HG03097 (cell line): Measurements from ENCODE around the gene CALY.

Experiments
- ATAC-seq: cut with Tn5 transposase; IDR thresholded peaks from one replicate; pipeline ENCODE4 v1.9.1; 2021; ENCODE audit not compliant: unreplicated experiment, low FRiP score

CALY gene

DNA sequence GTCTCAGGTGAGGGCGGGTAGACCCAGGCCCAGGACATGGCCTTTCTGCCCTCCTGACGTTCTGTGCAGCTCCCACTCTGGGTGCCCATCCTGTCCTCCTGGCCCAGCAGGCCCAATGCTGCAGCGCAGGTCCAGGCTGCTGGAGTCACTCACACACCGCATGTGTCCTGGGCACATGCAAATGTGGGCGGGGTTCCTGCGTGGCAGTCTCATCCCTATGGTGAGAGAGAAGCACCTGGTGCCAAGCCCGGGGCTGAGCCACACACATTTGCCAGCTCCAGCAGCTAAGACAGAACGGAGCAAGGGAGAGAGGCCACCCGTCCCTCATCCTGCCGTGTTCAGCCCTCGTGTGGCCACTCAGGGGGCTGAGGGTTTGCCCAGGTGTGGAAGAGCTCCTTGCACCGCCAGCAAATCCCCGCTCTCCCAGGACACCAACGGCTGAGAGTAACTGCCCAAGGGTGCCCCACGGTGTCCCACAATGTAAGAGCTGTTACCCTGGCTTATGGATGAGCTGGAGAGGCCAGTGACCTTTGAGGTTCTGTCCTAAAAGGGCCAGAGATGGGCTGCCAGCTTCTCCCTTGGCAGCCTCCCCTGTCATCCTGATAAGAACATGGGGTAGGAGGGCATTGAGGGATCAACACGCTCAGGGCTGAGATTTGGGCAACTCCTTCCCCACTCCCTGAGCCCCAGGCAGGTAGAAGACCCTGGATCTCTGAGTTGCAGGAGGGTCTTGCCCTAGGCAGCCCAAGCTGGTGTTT is 16.7 kb upstream of the CALY start:
- no peak for ATAC-seq

DNA sequence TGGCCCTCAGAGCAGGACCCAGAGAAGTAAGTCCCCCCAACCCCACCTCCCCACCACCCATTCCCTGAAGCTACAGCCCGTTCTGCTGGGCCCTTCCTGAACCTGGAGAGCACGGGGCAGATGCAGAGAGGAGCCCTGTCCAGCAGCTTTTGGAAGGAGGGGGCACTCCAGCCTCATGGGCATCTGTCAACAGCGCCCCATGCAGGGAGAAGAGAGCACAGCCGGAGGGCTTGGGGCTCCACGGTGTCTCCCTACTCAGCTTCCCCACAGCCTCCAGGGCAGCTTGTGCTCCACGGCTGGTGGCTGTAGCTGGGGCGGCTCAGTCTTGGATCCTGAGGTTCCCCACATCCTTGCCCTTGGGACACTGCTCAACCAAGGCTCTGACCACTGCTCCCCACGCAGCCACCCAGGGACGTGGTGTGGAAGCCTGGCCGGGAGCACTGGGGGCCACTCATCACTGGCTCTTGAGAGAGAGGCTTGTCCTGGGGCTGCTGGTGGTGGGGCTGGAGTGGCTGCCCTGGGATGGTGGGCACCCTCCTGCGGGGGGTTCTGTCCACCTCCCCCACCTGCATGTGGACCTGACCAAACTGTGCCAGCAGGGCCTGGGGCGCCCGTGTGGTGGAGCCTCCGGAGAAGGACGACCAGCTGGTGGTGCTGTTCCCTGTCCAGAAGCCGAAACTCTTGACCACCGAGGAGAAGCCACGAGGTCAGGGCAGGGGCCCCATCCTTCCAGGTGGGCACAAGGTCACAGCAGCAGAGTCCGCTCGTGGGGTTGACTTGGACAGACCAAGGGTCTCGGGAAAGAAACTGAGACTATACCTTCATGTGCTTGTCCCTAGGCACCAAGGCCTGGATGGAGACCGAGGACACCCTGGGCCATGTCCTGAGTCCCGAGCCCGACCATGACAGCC is 15.0 kb upstream of the CALY start:
- no peak for ATAC-seq

DNA sequence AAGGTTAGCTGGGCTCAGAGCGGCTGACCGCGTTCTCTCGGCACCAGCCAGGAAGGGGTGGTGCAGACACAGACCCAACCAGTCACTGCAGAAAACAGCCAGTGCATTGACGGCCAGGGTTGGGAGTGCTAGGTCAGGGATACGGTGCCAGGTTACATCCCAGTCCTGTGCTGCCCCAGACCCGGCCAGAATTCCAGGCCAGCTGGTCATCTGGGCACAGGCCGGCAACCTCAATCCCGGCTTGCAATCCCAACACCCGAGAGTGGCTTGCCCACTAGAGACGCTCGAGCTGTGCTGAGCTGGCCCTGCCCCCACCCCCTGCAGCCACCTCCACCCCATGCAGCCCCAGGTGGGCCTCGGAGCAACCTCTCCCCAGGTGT is 14.2 kb upstream of the CALY start:
- ATAC-seq = no peak

DNA sequence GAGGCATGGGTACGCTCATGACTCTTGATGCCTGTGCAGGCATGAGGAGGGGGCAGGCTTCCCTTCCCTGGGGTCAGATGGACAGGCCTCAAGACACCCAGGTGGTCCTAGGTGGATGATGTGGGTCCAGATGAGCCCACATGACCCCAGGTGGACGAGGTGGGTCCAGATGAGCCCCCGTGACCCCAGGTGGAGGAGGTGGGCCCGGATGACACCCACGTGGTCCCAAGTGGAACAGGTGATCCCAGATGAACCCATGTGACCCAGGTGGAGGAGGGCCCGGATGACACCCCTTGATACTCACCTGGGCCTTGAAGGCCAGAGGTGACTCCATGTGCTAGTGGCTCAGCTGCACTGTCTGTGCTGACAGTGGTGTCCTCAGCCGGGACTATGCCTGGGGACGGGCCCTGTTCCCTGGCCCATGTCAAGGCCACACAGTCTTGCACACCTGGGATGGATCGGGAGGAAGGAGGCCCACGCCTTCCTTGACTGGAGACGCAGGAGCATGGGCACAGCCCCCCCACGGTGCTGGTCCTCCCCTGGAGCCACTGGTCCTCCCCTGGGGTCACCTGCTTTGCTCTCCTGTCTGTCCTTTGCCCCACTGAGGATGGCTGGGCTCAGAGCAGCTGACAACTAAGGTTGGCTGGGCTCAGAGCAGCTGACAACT is 13.7 kb upstream of the CALY start:
- ATAC-seq = no peak

DNA sequence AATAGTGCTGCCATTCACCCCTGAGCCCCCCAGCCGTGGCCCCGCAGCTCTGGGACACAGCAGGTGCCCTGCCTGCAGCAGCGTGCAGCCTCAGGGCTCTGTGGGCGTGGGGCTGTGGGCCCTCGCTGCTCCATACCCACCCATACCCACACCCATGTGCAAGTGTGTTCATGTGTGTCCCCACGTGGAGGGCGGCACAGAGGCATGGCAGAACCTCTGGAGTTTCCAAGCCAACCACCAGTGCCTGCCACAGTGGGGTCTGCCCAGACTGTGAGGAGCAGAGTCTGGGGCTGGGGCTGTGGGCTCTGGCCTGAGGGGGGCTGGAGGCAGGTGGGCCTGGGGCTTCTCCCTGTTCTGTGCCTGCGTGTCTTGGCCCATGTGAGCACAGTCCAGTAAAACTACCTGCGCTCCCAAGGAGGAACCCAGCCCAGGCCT is 12.9 kb upstream of the CALY start:
- no peak for ATAC-seq

DNA sequence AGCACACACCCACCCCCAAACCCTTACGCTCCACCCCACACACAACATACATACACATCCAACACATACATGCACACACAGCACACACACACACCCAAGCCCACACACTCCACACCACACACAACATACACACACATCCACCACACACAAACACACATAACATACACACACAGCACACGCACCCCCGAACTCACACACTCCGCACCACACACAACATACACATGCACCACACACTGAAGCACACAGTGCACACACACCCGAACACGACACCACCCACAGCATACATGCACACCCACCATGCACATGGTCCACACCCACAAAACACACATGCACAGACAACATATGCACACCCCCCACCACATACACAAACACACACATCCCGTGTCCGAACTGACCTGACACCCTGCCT is 12.5 kb upstream of the CALY start:
- no peak for ATAC-seq

DNA sequence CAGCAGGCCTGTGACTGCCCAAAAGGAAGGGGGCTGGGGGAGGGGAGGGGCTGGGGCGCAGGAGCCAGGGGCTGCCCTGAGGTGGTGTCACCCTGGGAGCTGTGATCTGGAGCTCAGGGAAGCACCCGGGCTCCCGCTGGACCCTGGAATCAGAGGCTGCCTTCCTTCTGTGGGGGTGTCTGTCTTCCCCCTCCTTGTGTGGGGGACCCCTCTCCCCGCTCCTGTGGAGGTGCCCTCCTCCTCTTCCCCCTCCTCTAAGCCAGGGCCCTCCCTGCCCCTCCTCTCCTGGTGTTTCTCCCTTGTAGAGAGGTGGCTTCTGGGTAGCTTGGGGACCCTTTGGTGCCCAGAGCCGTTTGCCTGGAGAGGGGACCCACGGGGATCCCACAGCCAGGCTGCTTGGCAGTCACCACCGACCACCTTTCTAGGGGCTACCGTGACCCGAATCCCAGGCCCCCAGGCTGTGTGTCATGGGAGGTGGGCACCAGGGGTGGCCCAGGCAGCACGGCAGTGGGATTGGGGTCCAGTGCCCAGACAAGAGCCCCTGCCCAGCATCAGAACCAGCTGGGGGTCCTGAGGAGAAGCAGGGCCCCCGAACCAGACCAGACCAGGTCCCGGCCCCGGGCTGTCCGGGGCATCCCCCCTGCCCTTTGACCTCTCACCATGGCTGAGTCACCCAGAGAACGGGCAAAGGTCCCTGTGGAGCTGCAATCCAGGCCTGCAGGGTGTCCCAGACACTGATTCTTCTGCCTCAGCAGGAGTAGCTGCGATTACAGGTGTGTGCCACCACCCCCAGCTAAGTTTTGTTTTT is 11.2 kb upstream of the CALY start:
- ATAC-seq = no peak

DNA sequence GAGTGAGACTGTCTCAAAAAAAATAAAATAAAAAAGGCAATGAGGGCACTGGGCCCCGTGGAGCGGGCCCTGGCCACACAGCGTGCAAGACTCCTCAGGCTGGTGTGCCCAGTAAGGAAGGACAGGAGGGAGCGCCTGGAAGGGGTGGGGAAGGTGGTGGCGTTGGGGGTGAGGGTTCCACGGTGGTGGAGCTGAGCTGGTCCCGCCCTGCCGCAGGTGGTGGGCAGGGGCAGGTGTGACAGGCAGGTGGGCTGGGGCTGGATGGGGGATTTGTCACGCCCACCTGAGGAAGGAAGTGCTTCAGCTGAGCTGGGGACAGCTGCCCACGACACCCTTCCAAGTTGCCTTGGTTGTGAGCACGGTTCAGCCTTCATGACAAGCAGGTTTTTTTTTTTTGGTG is 9.7 kb upstream of the CALY start:
- ATAC-seq = no peak

DNA sequence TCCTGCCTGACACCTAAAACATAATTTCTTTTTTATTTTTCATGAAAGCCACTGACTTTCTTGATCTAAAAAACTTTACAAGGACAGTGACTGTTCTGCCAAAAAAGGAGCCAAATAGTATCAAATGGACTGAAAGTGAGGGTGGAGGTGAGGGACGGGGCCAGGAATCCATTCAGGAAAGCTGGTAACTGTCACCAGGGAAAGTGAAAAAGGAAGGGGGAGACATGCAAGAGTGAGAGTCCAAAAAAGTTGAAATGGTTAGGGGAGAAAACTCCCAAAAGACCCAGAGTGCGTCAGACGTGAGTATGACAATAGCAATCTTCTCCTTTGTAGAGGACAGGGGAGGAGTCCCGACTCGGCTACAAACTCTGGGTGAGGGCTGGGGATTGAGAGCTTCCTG is 7.5 kb upstream of the CALY start:
- no peak for ATAC-seq

DNA sequence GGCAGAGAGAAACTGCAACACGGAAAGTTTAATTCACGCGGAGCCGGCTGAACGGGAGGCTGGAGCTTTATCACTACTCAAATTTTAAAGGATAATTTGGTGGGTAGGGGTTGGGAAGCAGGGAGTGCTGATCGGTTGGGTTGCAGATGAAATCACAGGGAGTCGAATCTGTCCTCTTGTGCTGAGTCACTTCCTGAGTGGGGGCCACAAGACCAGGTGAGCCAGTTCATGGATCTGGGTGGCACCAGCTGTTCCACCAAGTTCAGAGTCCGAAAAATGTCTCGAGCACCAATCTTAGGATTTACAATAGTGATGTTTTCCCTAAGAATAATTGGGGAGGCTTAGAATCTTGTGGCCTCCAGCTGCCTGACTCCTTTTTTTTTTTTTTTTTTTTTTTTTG is 6.9 kb upstream of the CALY start:
- no peak for ATAC-seq

DNA sequence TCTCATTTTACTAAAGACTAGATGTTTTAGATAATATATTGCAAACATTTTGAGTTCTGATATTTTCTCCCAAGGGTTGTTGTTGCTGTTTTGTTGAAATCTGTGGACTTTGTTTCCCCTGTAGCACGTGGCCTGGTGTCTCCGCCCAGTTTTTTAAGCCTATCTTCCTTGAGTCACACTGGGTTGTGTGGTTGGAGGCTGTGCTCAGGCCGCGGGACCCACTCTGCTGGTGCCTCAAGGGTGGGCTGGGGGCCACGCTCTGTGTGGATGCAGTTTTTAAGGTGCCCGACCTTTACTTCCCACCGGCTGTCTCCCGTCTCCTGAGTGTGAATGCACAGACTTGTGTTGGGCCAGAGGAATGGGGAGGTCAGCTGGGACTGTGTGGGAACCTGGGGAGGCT is 6.2 kb upstream of the CALY start:
- no peak for ATAC-seq

DNA sequence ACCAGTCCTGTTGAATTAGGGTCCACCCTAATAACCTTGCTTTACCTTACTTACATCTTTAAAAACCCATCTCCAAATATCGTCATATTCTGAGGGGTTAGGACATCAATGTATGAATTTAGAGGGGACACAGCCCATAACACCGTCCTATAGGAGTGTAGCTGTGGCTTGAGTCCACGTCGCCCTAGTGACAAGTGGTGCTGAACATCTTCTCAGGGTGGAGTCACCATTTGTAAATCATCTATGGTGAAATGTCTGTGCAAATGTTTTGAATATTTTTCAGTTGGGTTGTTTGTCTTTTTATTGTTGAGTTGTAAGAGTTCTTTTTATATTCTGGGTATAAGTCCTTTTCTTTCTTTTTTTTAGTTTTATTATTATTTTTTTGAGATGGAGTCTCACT is 5.3 kb upstream of the CALY start:
- no peak for ATAC-seq

DNA sequence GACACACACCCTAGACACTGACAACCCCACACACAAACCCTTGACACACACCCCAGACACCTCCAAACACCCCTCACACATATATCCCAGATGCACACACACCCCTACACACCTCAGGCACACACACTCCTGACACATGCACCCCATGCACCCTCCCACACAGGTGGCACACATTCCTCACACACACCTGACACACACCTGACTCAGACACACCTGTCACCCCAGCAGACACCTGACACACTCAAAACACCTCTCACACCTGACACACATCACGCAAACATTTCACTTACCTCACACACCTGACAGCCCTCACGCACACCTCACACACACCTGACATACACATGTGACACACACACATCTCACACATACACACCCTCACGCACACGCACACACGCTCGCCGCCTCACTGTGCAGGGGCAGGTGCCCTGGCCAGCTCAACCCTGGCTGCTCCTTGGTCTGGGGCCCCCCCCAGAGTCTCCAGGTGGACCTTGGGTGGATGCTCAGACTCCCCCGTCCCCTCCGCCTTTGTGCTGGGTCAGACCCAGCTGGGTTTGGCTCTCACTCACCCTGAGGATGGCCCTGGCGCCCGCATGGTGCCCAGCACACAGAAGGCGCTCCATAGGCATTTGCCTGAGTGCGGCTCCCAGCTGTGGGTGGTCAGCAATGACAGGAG is 3.1 kb upstream of the CALY start:
- no peak for ATAC-seq

DNA sequence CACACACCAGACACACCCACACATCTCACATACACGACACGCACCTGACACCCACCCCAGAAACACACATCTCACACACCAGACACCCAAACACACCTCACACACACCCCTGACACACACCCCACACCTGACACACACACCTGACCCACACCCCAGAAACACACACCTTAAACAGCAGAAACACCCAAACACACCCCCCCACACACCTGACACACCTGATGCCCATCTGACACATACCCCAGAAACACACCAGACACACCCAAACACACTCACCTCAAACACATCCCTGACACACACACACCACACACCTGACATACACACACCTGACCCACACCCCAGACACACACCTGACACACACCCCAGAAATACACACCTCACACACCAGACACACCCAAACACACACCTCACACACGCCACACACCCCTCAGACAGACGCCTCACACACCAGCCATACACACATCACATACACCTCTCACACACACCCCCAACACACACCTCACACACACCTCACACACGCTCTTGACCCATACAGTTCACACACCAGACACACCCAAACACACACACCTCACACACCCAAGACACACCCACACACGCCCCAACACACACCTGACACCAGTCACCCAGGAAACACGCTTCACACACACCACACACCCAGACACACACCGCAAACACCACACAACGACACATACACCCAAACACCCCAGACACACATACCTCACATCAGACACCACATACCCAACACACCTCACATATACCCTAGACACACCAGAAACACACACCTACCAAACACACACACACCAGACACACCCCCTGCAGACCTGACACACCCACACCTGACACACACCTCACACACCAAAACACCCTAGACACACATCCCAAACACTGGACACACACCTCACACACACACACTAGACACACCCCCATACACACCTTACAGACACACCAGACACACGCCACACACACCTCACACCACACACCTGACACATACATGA is 1.7 kb upstream of the CALY start:
- ATAC-seq = no peak

DNA sequence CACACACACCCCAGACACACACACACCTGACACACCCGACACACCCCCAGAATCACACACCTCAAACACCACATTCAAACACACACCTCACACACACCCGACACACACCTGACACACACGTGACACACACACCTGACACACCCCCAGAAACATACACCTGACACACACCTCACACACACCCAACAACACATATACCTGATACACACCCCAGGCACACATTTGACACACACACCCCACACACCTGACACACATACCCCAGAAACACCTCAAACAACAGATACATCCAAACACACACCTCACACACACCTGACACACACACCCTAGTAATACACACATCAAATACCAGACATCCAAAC is 652 bp upstream of the CALY start:
- ATAC-seq = no peak

DNA sequence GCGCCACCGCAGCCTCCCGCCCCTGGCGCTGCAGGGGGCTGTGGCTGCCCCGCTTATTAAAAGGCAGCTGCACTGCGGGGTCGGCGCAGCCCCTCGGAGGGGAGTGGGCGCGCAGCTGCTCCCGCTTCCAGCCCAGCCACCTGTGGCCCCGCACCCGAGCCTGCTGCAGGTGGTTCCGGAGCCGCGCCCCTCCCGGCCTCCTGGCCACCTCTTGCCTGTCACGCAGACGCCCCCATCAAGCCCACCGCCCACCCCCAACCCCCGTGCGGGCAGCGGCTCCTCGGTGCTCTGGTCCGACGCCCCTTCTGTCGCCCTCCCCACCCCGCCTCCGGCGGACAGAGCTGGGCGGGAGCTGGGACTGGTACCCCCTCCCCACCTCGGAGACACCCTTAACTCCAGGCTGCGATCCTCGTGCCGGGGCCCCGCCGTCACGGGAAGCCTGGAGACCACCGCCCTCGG is 549 bp downstream of the CALY start:
- ATAC-seq = no peak

DNA sequence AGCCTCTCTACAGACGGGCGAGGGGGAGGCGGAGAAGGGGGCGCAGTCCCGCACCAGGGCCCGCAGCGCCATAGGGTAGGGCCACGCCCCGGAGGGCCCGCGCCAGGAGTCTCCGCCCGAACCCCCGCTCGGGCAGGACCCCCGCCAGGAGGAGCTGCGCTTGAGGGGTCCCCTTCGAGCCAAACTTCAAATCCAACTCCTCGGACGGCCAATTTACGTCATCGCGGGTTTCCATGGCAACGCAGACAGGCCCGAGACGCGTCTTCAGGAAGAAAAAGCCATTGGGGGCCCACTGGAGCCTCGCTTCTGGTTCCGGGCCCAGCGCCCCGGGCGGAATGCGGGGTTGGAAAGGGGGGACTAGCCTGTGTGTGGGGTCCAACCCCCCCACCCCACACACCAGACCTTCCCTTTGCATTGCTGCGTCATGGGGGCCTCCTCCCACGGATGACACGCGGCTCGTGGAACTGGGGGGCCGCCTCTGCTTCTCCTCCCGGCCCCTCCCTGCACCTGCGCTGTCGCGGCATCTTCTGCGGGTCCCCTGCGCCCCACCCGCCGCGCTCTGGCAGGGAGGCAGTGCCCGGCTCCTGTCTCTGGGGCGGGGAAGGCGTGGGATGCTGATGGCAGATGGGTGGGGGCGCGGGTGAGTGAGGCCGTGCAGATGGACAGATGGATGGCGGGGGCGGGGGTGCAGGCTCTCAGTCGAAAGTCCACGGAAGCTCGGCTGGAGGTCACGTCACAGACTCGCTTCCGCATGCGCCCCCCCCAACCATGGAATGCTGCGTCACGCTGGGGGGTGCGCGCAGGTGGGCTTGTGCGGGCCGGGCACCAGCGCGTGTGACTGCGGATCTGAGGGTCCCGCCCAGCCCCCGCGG is 1.2 kb downstream of the CALY start:
- no peak for ATAC-seq
